ENCODE data around the gene QRICH2.
A peak's percentile ranks its signal among the peaks of the same experiment; 100 is the strongest.
"Not testable (repeated sequence)": the region's sequence is repeated elsewhere in the genome, so short reads cannot be mapped to it uniquely, and the experiment has no call there.

The QRICH2 gene

GRCh38 chr17:76318586-76318985, 10.5 kb upstream of the QRICH2 start:
- no peak for DNase-seq

GRCh38 chr17:76317535-76317934, 9.5 kb upstream of the QRICH2 start:
- no peak for DNase-seq

GRCh38 chr17:76314392-76315227, 6.5 kb upstream of the QRICH2 start:
- no peak for DNase-seq

- no peak for DNase-seq
Observed at GRCh38 chr17:76312735-76313134, 4.7 kb upstream of the QRICH2 start.

GRCh38 chr17:76309461-76309860, 1.4 kb upstream of the QRICH2 start:
- DNase-seq = no peak

GRCh38 chr17:76307299-76307965, 644 bp downstream of the QRICH2 start:
- no peak for DNase-seq

GRCh38 chr17:76305135-76305454, 3.0 kb downstream of the QRICH2 start:
- DNase-seq = not testable (repeated sequence)

GRCh38 chr17:76304226-76305134, 3.6 kb downstream of the QRICH2 start:
- no peak for DNase-seq

GRCh38 chr17:76297436-76297835, 10.6 kb downstream of the QRICH2 start:
- no peak for DNase-seq

GRCh38 chr17:76296889-76297288, 11.2 kb downstream of the QRICH2 start:
- DNase-seq = no peak

- DNase-seq = no peak
Observed at GRCh38 chr17:76296186-76296585, 11.9 kb downstream of the QRICH2 start.

GRCh38 chr17:76293106-76293505, 15.0 kb downstream of the QRICH2 start:
- no peak for DNase-seq

- no peak for DNase-seq
Observed at GRCh38 chr17:76292567-76292966, 15.5 kb downstream of the QRICH2 start.

GRCh38 chr17:76281573-76282371, 26.3 kb downstream of the QRICH2 start:
- peak in 1 of 2 experiments; percentile 54 for DNase-seq

- DNase-seq = no peak
Observed at GRCh38 chr17:76280650-76281049, 27.4 kb downstream of the QRICH2 start.

GRCh38 chr17:76279742-76280287, 28.3 kb downstream of the QRICH2 start:
- no peak for DNase-seq

GRCh38 chr17:76278952-76279741, 28.9 kb downstream of the QRICH2 start:
- peak; percentile 71 to 92 for DNase-seq

- no peak for DNase-seq
Observed at GRCh38 chr17:76278268-76278908, 29.7 kb downstream of the QRICH2 start.

GRCh38 chr17:76277300-76278267, 30.5 kb downstream of the QRICH2 start:
- no peak for DNase-seq
